Ishikawa (cell line): ENCODE data around the gene PHKA2.

ENCODE experiments used
- CEBPB ChIP-seq: IDR thresholded peaks from 2 replicates; pipeline ENCODE4 v1.6.1; 2012
- CREB1 ChIP-seq: IDR thresholded peaks from 2 replicates; pipeline ENCODE4 v1.6.1; 2012; ENCODE audit warnings: low read depth
- EGR1 ChIP-seq: IDR thresholded peaks from 2 replicates; pipeline ENCODE4 v1.6.1; 2012
- EP300 ChIP-seq: IDR thresholded peaks from 2 replicates; pipeline ENCODE4 v1.6.1; 2012; ENCODE audit warnings: borderline replicate concordance
- FOXM1 ChIP-seq: IDR thresholded peaks from 2 replicates; pipeline ENCODE4 v1.6.1; 2012; ENCODE audit warnings: low read depth, borderline replicate concordance
- MAX ChIP-seq: IDR thresholded peaks from 2 replicates; pipeline ENCODE4 v1.6.1; 2012
- NFIC ChIP-seq: IDR thresholded peaks from 2 replicates; pipeline ENCODE4 v1.6.1; 2012
- RAD21 ChIP-seq: IDR thresholded peaks from 2 replicates; pipeline ENCODE4 v1.6.1; 2012; ENCODE audit warnings: low read depth
- REST ChIP-seq: IDR thresholded peaks from 2 replicates; pipeline ENCODE4 v1.6.1; 2012; ENCODE audit warnings: low read depth, mild to moderate bottlenecking
- TAF1 ChIP-seq: IDR thresholded peaks from 2 replicates; pipeline ENCODE4 v1.6.1; 2012; ENCODE audit warnings: low read depth, mild to moderate bottlenecking
- TCF12 ChIP-seq: IDR thresholded peaks from 2 replicates; pipeline ENCODE4 v1.6.1; 2012; ENCODE audit warnings: low read depth
- TEAD4 ChIP-seq: IDR thresholded peaks from 2 replicates; pipeline ENCODE4 v1.6.1; 2012
- USF1 ChIP-seq: IDR thresholded peaks from 2 replicates; pipeline ENCODE4 v1.6.1; 2012
- YY1 ChIP-seq: IDR thresholded peaks from 2 replicates; pipeline ENCODE4 v1.6.1; 2012; ENCODE audit warnings: low read depth
- ZBTB7A ChIP-seq: IDR thresholded peaks from 2 replicates; pipeline ENCODE4 v1.6.1; 2012; ENCODE audit warnings: low read depth

Gene PHKA2

GRCh38 chrX:18892899-18893298 lies 91.0 kb downstream of the PHKA2 start:
- TF ChIP-seq TCF12 = no peak
- no peak for TF ChIP-seq ZBTB7A
- TF ChIP-seq TEAD4 = no peak
- TF ChIP-seq NFIC = no peak
- no peak for TF ChIP-seq CEBPB
- TF ChIP-seq USF1 = no peak
- no peak for TF ChIP-seq FOXM1
- TF ChIP-seq YY1 = no peak
- no peak for TF ChIP-seq MAX

GRCh38 chrX:18891548-18891945 lies 92.4 kb downstream of the PHKA2 start:
- TF ChIP-seq TEAD4 (no peak), CEBPB (no peak)

- TF ChIP-seq EGR1 (no peak), CREB1 (no peak), TEAD4 (no peak), TCF12 (no peak), MAX (no peak), YY1 (no peak), TAF1 (no peak), RAD21 (no peak), USF1 (no peak), EP300 (no peak), FOXM1 (no peak), CEBPB (no peak), REST (no peak), NFIC (no peak), ZBTB7A (no peak)
Measured at GRCh38 chrX:18890724-18891547, 93.0 kb downstream of the PHKA2 start.

DNA sequence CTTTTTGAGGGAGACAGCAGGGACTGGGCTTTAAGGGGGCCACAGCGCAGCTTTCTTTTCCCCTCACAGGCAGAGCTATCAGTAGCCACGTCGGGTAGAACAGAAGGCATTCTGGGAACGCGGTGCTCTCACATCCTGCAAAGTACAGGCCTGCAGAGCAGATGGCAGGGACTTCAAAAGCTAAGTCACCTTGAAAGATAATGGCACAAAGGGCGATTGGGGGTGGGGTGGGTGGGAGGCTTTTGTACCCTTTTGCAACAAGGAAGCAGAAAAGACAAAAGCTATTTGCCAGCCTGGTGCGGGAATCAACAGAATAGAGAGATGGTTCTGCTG lies 93.9 kb downstream of the PHKA2 start:
- no peak for TF ChIP-seq CREB1
- TF ChIP-seq TAF1 = no peak
- no peak for TF ChIP-seq REST
- TF ChIP-seq NFIC = no peak
- TF ChIP-seq MAX = no peak
- no peak for TF ChIP-seq CEBPB
- TF ChIP-seq EGR1 = no peak
- no peak for TF ChIP-seq FOXM1
- TF ChIP-seq EP300 = no peak
- TF ChIP-seq TCF12 = no peak

DNA sequence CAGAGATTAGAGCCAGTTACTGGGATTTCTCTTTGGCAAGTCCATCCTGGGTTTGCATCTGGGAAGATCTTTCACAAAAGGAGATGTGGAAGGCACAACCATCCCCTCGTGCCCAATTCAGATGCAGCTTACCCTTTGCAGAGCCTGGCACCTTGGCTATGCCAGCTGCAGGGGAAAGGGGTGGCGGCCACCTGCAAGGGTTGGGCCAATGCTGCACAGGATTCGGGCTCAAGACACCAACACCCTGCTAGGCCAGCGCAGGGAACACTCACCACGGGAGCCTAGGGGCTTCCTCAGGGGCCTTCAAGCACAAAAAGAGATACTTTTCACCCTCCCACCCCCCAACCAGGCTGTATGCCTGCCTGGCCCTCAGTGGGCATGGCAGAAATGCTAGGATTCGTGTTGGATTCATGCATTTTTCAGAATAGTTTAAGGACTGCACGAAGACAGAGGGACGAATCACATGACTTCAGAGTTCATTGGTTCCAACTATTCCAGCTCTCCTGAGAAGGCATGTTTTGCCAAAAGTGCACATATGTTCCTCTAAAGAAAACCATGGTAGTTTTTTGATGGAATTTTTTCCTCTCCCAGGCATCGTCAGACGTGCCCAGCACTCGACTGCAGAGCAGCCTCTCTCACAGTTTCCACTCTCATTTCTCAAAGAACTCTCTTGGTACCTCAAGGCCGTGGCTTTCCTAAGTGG lies 94.4 kb downstream of the PHKA2 start:
- TF ChIP-seq NFIC (no peak), EP300 (no peak), TCF12 (no peak), MAX (no peak), YY1 (no peak), ZBTB7A (no peak), FOXM1 (no peak), RAD21 (no peak), EGR1 (no peak), CREB1 (no peak), TAF1 (no peak), TEAD4 (no peak)
